Occipital lobe (tissue), 2 donors: ENCODE data around the gene MT1M. TPM values are rescaled to one million over a fixed set of nuclear protein-coding genes. Genes with fewer than 3 reads are reported as not detected.
"Not testable (repeated sequence)": the region's sequence is repeated elsewhere in the genome, so short reads cannot be mapped to it uniquely, and the experiment has no call there.

Source experiments
- DNase-seq: peaks from one replicate; lab custom pipeline; 2025; lab: John Stamatoyannopoulos, UW
- total RNA-seq: library from RNA; depleted of rRNA; stranded (reverse); fragments of >200 nt; gene quantifications from one replicate; pipeline ENCODE4 v1.2.3, GENCODE V29; 2014

Gene MT1M
- total RNA-seq, 1 donor from 2014 or later: 1.4 TPM

DNA sequence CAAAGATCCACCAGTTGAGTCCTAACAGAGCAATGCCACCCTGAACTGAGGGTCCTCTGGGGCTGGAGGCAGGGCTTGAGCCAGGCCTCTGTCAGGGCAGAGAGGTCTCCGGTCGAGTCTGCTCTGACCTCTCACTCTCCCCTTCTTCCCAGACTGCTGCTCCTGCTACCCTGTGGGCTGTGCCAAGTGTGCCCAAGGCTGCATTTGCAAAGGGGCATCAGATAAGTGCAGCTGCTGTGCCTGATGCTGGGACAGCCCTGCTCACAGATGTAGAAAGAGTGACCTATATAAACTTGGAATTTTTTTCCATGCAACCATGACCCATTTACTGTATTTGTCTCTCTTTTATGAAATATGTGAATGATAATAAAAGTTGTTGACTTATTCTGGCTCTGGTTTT lies 16.8 kb downstream of the MT1M start:
- DNase-seq: no peak

DNA sequence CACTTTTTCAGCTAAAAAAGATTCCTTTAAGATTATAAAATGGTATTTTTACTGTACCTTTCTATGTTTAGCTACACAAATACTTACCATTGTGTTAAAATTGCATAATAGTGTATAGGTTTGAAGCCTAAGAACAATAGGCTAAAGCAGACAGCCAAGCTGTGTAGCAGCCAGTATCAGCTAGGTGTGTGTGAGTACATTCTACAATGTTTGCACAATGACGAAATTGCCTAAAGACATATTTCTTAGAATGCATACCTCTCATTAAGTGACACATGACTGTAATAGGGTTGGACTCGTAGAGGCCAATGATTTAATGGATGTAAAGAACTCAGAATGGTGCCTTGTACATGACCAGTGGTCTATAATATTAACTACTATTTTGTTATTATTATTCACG lies 17.4 kb downstream of the MT1M start:
- DNase-seq: no peak

DNA sequence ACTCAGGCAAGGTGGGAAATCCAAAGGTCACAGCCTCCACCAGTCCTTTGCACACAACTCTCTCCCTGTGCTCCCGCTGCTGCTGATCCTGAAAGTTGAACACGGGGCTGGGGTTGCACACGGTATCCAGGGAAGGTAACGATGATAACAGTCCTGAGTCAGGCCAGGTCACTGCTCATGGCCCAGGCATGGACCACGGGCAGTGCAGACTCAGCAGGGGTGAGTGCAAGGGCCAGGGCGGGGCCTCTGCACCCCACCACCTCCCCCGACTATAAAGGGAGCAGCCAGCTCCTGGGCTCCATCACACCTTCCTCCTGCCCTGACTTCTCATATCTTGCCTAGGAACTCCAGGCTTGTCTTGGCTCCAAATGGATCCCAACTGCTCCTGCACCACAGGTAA lies 19.1 kb downstream of the MT1M start, which contains the start of gene MT1B:
Gene MT1B, plus strand, starts transcription at position 301 of the 400 bp plus-strand sequence. Its CDS starts 68 bp downstream, at position 369.
- no peak for DNase-seq

DNA sequence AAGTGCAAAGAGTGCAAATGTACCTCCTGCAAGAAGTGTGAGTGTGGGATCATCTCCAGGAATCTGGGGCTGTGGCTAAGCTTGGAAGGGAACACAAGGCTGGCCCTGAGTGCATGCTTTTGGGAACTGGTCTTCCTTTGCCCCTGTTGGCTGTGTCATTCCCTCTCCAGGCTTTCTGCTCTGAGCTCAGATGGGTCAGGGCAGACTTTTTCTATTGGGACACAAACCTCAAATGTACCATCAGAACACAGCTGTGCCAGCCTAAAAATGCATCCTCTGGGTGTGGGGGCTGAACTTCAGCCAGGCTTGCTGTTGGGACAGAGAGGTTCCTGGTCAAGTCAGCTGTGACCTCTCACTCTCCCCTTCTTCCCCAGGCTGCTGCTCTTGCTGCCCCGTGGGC lies 20.1 kb downstream of the MT1M start:
- no peak for DNase-seq

DNA sequence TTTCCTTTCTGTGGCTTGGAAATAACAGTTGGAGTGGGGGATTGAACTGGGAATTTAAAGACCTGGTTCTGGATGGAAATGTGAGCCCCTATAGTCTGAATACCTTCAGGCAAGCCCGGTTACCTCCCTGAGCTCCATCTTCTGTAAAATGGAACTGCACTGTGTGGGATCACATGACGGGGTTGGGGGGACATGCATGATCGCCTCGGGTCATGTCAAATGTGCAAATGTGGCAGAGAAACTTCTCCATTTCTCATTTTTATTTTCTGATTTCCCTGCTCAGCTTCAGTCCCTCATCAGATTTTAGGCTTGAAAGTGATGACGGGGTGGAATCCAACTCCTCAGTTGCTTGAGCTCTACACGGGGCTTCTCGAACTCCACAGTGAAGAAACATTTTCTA lies 20.8 kb downstream of the MT1M start:
- no peak for DNase-seq

DNA sequence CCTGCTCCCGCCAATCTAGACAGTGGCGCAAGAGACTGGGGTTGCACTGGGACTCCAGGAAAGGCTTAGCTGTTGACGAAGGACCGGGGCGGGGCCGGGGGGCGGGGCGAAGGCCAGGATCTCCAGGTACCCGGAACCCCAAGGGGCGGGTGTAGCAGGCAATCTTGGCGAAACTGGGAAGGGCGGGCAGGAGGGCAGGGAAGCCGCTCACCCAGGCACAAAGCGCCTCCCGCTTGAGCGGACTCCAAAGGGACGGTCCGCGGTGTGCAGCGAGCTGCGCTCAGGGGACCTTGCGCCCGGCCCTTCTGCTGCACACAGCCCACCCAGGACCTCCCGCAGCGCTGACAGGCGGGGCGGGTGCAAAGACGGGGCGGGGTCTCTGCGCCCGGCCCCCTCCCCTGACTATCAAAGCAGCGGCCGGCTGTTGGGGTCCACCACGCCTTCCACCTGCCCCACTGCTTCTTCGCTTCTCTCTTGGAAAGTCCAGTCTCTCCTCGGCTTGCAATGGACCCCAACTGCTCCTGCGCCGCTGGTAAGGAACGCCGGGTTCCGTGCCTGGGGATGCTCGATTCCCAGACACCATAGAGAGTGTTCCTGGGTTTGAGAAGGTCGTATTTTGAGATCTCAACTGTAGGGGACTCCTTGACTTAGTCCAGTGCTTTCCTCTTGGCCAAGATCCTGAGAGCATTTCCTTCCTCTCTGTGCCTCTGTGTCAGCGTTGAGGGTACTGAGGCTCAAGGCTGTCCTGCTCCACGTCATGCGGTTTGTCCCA lies 25.3 kb downstream of the MT1M start, which contains the start of gene MT1F:
Gene MT1F, plus strand, starts transcription at position 405 of the 772 bp plus-strand sequence. Its CDS starts 100 bp downstream, at position 505.
- DNase-seq: peak; percentile 21

DNA sequence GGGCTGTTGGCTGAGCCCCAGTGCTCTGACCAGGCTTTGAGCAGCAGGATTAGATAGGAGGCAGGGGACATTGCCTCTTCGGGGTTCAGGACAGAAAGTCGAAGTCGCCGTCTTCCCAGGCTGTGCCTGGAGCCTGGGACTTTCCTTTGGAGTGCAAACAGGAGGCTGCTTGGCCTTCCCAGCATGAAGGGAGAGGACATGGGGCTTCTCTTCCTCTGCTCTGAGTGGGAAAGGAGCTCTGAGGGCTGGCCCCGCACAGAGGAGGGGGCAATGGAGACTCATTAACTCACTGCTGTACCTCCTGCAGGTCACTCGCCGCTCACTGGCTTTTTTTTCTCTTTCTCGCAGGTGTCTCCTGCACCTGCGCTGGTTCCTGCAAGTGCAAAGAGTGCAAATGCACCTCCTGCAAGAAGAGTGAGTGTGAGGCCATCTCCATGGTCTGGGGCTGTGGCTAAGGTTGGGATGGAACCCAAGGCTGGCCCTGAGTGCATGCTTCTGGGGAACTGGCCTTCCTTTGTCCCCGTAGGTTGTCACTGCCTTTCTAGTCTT lies 25.9 kb downstream of the MT1M start:
- no peak for DNase-seq

DNA sequence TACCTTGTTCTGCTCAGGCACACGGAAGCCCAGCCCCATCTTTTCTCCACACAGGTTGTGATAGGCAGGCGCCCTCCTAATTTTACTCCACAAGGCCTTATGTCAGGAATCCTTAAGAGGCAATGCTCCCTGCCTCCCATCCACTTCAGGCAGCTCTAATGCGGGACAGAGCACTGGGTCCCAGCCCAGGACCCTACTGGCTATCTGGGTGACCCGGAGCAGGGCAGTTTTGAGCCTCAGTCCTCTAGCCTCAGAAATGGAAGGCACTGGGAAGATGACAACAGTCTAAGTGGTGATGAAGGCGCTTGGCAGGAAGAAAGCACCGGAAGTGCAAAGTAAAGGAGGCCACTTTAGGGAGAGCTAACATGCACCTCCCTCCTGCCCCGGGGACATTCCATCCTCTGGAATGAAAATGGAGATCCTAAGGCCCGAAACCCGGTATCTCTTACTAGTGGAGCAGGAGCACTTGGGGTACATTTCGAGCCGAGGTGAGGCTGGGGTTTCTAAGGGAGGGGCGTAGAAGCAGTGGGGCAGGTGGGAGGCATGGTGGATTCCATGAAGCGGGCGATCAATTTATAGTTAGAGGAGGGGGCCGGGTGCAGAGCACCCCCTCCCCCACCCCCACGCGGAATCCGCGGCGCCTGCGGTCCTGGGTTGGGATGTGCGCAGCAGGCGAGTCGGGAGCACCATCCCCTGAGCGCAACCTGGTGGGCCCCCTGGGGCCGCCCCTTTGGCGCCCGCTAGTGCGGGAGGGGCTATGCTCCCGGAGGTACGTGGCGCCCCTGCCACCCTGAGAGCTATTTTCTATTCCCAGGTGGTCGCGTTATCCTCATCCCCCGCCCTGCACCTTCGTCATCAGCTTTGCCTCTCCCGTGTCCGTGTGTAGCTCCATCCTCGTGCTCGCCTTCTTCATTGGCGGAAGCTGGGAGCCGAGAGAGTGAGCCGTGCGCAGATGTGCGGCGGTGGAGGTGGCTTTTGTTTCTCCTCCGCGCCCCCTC lies 30.2 kb downstream of the MT1M start:
- DNase-seq: no peak

DNA sequence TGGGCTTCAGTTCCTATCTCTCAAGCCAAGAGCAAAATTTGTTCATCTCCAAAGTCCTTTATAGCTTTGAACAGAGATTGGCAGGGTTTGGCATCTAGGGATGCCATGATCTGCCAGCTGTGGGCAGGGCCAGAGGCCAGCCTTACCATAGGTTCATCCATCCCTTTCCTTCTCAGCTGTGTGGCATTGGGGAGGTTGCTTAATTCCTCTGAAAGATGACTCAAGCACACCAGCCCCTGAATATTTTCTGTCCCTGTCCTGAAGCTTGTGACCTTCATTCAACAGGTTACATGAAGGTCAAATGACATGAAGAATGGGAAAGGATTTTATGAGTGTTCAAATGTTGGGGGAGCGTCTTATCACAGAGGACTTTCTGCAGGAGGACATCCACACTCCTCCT lies 32.0 kb downstream of the MT1M start:
- DNase-seq: no peak

DNA sequence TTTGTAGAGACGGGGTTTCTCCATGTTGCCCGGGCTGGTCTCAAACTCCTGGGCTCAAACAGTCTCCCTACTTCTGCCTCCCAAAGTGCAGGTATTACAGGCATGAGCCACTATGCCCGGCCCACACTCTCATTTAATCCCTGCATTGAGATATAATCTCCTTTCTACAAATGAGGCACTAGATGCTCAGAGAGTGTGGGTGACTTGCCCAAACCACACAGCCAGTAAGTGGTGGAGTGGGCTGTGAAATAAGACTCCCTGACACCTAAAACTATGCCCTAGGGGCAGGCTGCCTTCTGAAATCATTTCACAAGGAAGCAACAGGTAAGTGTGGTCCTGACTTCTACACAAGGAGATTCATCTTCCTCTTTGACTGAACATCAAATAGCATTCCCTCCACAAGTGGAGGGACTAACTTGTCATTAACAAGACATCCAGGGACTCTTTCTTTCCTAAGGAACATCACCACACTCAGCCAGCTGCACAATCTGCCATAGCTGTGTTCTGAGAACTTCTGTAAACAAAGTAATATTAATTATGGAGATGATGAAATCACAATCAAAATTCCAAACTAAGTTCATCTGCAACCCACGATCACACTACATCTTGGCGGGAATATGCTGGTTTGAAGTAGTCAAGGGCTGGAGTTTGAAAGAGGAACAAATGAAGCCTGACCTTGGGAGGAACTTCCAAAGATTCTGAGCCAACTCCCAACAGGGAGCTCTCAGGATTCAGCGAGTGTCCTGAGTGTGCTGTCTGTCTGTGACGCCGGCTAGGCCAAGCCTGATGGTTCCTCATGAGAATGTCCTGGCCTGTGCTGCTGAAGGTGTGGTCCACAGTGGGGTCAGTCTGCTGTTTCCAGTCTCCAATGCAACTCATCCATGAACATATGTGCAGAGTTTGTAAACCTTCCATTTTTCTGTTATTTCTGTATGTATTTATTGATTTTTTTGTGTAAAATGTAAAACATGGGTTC lies 33.1 kb downstream of the MT1M start:
- DNase-seq: not testable (repeated sequence)

DNA sequence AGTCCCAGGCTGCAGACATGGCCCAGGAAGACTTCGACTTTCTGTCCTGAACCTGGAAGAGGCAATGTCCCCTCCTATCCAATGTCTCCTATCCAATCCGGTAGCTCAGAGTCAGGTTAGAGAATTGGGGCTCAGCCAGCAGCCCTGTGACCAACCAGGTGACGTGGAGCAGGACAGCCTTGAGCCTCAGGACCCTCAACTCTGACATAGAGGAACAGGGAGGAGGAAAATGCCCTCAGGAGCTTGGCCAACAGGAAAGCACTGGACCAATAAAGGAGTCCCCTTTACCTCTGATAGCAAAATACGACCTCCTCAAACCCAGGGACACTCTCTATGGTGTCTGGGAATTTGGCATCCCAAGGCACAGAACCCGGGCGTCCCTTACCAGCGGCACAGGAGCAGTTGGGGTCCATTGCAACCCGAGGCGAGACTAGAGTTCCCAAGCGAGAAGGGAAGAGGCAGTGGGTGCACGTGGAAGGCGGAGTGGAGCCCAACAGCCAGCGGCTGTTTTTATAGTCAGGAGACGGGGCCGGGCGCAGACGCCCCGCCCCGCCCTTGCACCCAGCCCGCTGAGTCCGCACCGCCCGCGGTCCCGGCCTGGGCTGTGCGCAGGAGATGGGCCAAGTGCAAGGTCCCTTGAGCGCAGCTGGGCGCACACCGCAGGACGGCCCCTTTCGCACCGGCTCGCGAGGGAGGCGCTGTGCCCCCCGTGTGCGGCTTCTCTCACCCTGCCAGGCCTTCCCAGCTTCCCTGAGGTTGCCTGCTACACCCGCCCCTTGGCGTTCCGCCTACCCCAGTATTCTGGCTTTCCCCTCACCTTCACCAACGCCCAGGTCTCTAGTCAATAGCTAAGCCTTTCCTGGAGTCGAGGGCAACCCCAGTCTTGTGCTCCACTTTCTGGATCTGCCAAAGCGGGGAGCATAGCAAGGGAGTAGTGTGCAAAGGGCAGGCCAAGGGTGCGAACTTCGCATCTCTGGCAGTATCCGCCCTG lies 35.4 kb downstream of the MT1M start, which contains the start of gene MT1G:
Gene MT1G, minus strand, starts transcription at position 485 of the 991 bp plus-strand sequence. Its CDS starts 72 bp downstream, at position 413.
- no peak for DNase-seq

DNA sequence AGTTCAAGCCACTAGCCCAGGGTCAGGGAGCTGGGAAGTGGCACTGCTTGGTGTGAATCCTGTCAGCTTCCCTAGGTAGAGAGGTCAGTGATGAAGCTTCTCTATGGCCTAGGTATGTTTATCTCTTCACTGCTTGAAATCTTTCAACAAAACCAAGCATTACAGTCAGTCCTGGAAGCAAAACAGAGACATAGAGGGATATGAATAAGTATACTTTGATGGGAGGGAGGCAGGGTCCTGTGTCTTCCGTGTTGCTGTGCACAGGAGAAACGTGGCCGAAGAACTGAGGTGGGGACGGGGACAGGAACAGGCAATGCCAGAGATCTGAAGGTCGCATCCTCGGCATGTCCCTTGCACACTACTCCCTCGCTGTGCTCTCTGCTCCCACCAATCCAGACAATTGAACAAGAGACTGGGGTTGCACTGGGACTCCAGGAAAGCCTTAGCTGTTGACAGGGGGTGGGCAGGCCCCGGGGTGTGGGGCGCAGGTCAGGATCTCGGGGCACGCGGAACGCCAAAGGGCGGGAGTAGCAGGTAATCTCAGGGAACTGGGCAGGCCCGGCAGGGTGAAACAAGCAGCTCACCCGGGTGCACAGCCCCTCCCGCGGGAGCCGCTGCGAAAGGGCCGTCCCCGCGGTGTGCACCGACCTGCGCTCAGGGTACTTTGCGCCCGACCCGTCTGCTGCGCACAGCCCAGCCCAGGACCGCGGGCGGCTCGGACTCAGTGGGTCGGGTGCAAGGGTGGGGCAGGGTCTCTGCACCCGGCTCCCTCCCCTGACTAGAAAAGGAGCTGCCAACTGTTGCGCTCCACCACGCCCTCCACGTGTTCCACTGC lies 36.8 kb downstream of the MT1M start, which contains the start of gene MT1H:
Gene MT1H, plus strand, starts transcription at position 810 of the 835 bp plus-strand sequence. CDS start 71 bp downstream, outside the sequence.
- DNase-seq: no peak

DNA sequence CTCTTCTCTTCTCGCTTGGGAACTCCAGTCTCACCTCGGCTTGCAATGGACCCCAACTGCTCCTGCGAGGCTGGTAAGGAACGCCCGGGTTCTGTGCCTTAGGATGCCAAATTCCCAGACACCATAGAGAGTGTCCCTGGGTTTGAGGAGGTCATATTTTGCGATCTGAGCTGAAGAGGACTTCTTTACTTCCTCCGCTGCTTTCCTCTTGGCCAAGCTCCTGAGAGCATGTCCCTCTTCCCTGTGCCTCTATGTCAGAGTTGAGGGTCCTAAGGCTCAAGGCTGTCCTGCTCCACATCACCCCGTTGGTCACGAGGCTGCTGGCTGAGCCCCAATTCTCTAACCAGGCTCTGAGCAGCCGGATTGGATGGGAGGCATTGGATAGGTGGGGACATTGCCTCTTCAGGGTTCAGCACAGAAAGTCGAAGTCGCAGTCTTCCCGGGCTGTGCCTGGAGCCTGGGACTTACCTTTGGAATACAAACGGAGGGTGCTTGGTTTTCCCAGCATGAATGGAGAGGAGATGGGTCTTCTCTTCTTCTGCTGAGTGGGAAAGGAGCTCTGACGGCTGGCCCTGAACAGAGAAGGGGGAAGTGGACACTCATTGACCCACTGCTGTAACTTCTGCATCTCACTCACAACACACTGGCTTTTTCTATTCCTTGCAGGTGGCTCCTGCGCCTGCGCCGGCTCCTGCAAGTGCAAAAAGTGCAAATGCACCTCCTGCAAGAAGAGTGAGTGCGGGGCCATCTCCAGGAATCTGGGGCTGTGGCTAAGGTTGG lies 37.6 kb downstream of the MT1M start:
- no peak for DNase-seq

DNA sequence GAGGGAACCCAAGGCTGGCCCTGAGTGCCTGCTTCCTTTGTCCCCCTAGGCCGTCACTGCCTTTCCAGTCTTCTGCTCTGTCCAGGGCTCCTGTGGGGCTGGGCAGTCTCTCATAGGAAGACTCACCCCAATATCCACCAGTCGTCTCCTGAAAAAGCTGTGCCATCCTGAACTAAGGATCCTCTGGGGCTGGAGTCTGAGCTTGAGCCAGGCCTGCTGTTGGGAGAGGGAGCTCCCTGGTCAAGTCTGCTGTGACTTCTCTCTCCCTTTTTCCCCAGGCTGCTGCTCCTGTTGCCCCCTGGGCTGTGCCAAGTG lies 38.1 kb downstream of the MT1M start:
- DNase-seq: no peak

DNA sequence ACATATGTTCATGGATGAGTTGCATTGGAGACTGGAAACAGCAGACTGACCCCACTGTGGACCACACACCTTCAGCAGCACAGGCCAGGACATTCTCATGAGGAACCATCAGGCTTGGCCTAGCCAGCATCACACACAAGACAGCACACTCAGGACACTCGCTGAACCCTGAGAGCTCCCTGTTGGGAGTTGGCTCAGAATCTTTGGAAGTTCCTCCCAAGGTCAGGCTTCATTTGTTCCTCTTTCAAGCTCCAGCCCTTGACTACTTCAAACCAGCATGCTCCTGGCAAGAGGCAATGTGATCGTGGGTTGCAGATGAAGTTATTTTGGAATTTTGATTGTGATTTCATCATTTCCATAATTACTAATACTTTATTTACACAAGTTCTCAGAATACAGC lies 39.2 kb downstream of the MT1M start:
- not testable (repeated sequence) for DNase-seq

DNA sequence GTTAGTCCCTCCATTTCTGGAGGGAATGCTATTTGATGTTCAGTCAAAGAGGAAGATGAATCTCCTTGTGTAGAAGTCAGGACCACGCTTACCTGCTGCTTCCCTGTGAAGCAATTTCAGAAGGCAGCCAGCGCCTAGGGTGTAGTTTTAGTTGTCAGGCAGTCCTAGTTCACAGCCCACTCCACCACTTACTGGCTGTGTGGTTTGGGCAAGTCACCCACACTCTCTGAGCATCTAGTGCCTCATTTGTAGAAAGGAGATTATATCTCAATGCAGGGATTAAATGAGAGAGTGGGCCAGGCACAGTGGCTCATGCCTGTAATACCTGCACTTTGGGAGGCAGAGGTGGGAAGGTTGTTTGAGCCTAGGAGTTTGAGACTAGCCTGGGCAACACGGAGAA lies 39.7 kb downstream of the MT1M start:
- not testable (repeated sequence) for DNase-seq

DNA sequence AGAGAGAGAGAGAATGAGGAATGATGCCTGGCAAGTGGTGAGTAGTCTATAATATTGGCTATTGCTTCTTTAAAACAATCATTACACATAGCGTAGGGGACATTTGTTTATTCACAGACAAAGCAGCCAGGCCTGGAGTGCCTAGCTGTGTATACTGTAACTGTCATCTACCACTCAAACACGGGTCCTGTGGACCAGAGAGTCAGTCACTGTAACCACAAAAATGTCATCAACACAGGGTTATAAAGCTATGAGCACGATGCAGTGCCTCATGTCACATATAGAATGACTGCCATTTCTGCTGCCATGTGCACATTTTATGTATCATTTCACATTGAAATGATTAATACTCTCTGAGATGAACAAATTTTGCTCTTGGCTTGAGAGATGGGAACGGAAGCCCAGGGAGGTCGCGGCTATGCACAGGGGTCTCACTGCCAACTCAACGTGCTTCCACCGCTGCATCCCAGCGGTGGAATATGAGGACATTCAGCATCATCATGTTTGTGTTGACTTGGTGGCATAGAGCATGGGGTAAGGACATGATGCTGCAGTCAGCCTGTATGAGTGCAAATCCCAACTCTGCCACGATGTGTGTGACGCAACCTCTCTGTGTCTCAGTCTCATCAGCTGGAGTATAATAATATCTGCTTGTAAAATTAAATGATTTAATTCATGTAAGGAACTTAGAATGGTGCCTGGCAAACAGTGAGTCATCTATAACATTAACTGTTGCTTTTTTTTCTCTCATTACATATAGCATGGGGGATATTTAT lies 40.5 kb downstream of the MT1M start:
- DNase-seq: no peak
